ENCODE measurements around the gene ABCA9.

The ABCA9 gene

GRCh38 chr17:68942389-68942788 is 118.3 kb downstream of the ABCA9 start:
- H2AK5ac ChIP-seq (ENCODE audit: low read depth, low read length): no peak overlapping the region
- no peak overlapping the region for H2BK5ac ChIP-seq (ENCODE audit: low read length)
- no peak overlapping the region for H2BK15ac ChIP-seq (ENCODE audit: low read length)
- H3K4me3 ChIP-seq (ENCODE audit: low read length in 2 of 2): no peak overlapping the region
- H2BK12ac ChIP-seq (ENCODE audit: low read length): no peak overlapping the region
- H3K23ac ChIP-seq (ENCODE audit: low read depth, low read length, poor library complexity): no peak overlapping the region
- H2BK120ac ChIP-seq (ENCODE audit: low read depth, low read length): no peak overlapping the region
- H4K8ac ChIP-seq (ENCODE audit: low read depth, low read length): no peak overlapping the region
- DNase-seq (ENCODE audit: low spot score): no peak
- no peaks in the 10 kb centered on the region for H3K36me3 ChIP-seq (replicated peaks in 1 of 2; ENCODE audit: control insufficient read depth in 2 of 2, insufficient read depth in 2 of 2, low read length in 2 of 2)
- no peak overlapping the region for H3K14ac ChIP-seq (ENCODE audit: low read length)
- H3K27me3 ChIP-seq (ENCODE audit: control insufficient read depth in 3 of 3, insufficient read depth in 3 of 3, low read depth in 1 of 3, low read length in 3 of 3): no peaks in the 10 kb centered on the region
- no peak overlapping the region for H3K9ac ChIP-seq (ENCODE audit: low read depth, low read length, poor library complexity)
- no peak overlapping the region for H3K4ac ChIP-seq (ENCODE audit: low read length)
- no peak overlapping the region for H3K4me2 ChIP-seq (ENCODE audit: insufficient read depth, low read length, poor library complexity, severe bottlenecking)
- no peaks in the 10 kb centered on the region for H3K4me1 ChIP-seq (ENCODE audit: control insufficient read depth in 2 of 2, insufficient read depth in 1 of 2, low read depth in 1 of 2, low read length in 2 of 2)
- H3K9me3 ChIP-seq (replicated peaks in 1 of 2; ENCODE audit: control insufficient read depth in 2 of 2, insufficient read depth in 1 of 2, low read depth in 1 of 2, low read length in 2 of 2): no peaks in the 10 kb centered on the region
- WGBS, 2 donors (ENCODE audit: extremely low coverage in 2 of 2, insufficient read length in 2 of 2, insufficient replicate concordance in 1 of 2): no CpG with 5 or more reads among the region's 3 CpGs
- H3K27ac ChIP-seq (replicated peaks; ENCODE audit: low read length): no peak overlapping the region
- no peak overlapping the region for H4K91ac ChIP-seq (ENCODE audit: low read depth, low read length, poor library complexity)
- H3K18ac ChIP-seq (ENCODE audit: low read length): no peak overlapping the region
- H3K79me1 ChIP-seq (ENCODE audit: low read depth, low read length): no peaks in the 10 kb centered on the region
- H2AFZ ChIP-seq (ENCODE audit: low read length): no peak overlapping the region

DNA sequence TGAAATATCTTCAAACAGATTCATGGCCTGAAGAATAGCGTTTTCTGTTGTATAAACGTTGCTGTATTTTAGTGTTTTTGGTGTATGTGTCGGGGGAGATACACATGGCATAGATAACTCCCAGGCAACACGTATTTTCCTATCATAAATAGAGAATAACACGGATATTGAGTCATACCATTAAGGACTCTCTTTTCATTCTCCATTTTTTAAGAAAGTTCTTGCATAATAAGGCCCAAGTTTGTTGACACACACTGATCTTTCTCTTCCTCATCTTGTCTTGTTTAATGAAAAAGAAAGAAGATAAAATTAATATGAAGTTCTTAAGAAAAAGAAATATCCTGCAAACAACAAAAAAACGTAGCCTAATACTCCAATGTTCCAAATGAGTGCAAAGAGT is 119.0 kb downstream of the ABCA9 start:
- no peak for DNase-seq (ENCODE audit: low spot score)
- H2BK12ac ChIP-seq (ENCODE audit: low read length): no peak overlapping the region
- no peak overlapping the region for H2AFZ ChIP-seq (ENCODE audit: low read length)
- no peak overlapping the region for H4K8ac ChIP-seq (ENCODE audit: low read depth, low read length)
- no CpG with 5 or more reads among the region's 6 CpGs for WGBS, 2 donors (ENCODE audit: extremely low coverage in 2 of 2, insufficient read length in 2 of 2, insufficient replicate concordance in 1 of 2)
- H4K91ac ChIP-seq (ENCODE audit: low read depth, low read length, poor library complexity): no peak overlapping the region
- no peaks in the 10 kb centered on the region for H3K79me1 ChIP-seq (ENCODE audit: low read depth, low read length)
- H3K4ac ChIP-seq (ENCODE audit: low read length): no peak overlapping the region
- no peak overlapping the region for H2AK5ac ChIP-seq (ENCODE audit: low read depth, low read length)
- H2BK15ac ChIP-seq (ENCODE audit: low read length): no peak overlapping the region
- no peak overlapping the region for H3K23ac ChIP-seq (ENCODE audit: low read depth, low read length, poor library complexity)
- H3K27ac ChIP-seq (replicated peaks; ENCODE audit: low read length): no peak overlapping the region
- no peaks in the 10 kb centered on the region for H3K27me3 ChIP-seq (ENCODE audit: control insufficient read depth in 3 of 3, insufficient read depth in 3 of 3, low read depth in 1 of 3, low read length in 3 of 3)
- H3K14ac ChIP-seq (ENCODE audit: low read length): no peak overlapping the region
- H3K36me3 ChIP-seq (replicated peaks in 1 of 2; ENCODE audit: control insufficient read depth in 2 of 2, insufficient read depth in 2 of 2, low read length in 2 of 2): no peaks in the 10 kb centered on the region
- no peak overlapping the region for H3K9ac ChIP-seq (ENCODE audit: low read depth, low read length, poor library complexity)
- no peak overlapping the region for H3K4me3 ChIP-seq (ENCODE audit: low read length in 2 of 2)
- no peak overlapping the region for H2BK5ac ChIP-seq (ENCODE audit: low read length)
- no peak overlapping the region for H2BK120ac ChIP-seq (ENCODE audit: low read depth, low read length)
- no peak overlapping the region for H3K4me2 ChIP-seq (ENCODE audit: insufficient read depth, low read length, poor library complexity, severe bottlenecking)
- no peak overlapping the region for H3K18ac ChIP-seq (ENCODE audit: low read length)
- no peaks in the 10 kb centered on the region for H3K4me1 ChIP-seq (ENCODE audit: control insufficient read depth in 2 of 2, insufficient read depth in 1 of 2, low read depth in 1 of 2, low read length in 2 of 2)
- H3K9me3 ChIP-seq (replicated peaks in 1 of 2; ENCODE audit: control insufficient read depth in 2 of 2, insufficient read depth in 1 of 2, low read depth in 1 of 2, low read length in 2 of 2): no peaks in the 10 kb centered on the region

DNA sequence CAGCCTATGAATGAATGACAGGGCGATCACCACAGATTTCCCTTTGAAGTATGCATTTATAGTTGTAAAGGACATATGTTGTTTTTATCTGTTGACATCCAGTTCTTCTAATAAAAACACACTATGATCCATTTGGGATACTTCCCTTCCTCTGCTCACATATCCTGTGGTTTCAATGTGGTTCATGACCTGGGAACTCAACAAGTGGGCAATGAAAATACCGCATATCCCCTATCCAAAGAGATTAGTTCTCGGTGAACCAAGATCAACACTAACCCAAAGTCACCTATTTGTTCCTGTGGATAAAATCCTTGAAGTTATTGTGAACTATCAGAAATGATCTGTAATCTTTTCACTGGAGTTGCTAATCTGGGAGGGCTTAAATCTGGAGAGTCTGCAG is 121.5 kb downstream of the ABCA9 start:
- no CpG with 5 or more reads among the region's 3 CpGs for WGBS, 2 donors (ENCODE audit: extremely low coverage in 2 of 2, insufficient read length in 2 of 2, insufficient replicate concordance in 1 of 2)
- H3K27me3 ChIP-seq (ENCODE audit: control insufficient read depth in 3 of 3, insufficient read depth in 3 of 3, low read depth in 1 of 3, low read length in 3 of 3): no peaks in the 10 kb centered on the region
- H3K4ac ChIP-seq (ENCODE audit: low read length): no peak overlapping the region
- no peaks in the 10 kb centered on the region for H3K9me3 ChIP-seq (replicated peaks in 1 of 2; ENCODE audit: control insufficient read depth in 2 of 2, insufficient read depth in 1 of 2, low read depth in 1 of 2, low read length in 2 of 2)
- DNase-seq (ENCODE audit: low spot score): no peak
- no peak overlapping the region for H3K27ac ChIP-seq (replicated peaks; ENCODE audit: low read length)
- no peak overlapping the region for H2BK120ac ChIP-seq (ENCODE audit: low read depth, low read length)
- no peak overlapping the region for H3K14ac ChIP-seq (ENCODE audit: low read length)
- H3K18ac ChIP-seq (ENCODE audit: low read length): no peak overlapping the region
- no peaks in the 10 kb centered on the region for H3K79me1 ChIP-seq (ENCODE audit: low read depth, low read length)
- H4K91ac ChIP-seq (ENCODE audit: low read depth, low read length, poor library complexity): no peak overlapping the region
- H3K23ac ChIP-seq (ENCODE audit: low read depth, low read length, poor library complexity): no peak overlapping the region
- no peak overlapping the region for H2BK12ac ChIP-seq (ENCODE audit: low read length)
- H3K9ac ChIP-seq (ENCODE audit: low read depth, low read length, poor library complexity): no peak overlapping the region
- no peak overlapping the region for H2BK5ac ChIP-seq (ENCODE audit: low read length)
- no peak overlapping the region for H2AFZ ChIP-seq (ENCODE audit: low read length)
- no peak overlapping the region for H3K4me2 ChIP-seq (ENCODE audit: insufficient read depth, low read length, poor library complexity, severe bottlenecking)
- H2BK15ac ChIP-seq (ENCODE audit: low read length): no peak overlapping the region
- H3K4me1 ChIP-seq (ENCODE audit: control insufficient read depth in 2 of 2, insufficient read depth in 1 of 2, low read depth in 1 of 2, low read length in 2 of 2): no peaks in the 10 kb centered on the region
- no peak overlapping the region for H2AK5ac ChIP-seq (ENCODE audit: low read depth, low read length)
- no peak overlapping the region for H3K4me3 ChIP-seq (ENCODE audit: low read length in 2 of 2)
- peaks cover 0 to 4% of the 10 kb centered on the region in 2 donors for H3K36me3 ChIP-seq (replicated peaks in 1 of 2; ENCODE audit: control insufficient read depth in 2 of 2, insufficient read depth in 2 of 2, low read length in 2 of 2)
- no peak overlapping the region for H4K8ac ChIP-seq (ENCODE audit: low read depth, low read length)

DNA sequence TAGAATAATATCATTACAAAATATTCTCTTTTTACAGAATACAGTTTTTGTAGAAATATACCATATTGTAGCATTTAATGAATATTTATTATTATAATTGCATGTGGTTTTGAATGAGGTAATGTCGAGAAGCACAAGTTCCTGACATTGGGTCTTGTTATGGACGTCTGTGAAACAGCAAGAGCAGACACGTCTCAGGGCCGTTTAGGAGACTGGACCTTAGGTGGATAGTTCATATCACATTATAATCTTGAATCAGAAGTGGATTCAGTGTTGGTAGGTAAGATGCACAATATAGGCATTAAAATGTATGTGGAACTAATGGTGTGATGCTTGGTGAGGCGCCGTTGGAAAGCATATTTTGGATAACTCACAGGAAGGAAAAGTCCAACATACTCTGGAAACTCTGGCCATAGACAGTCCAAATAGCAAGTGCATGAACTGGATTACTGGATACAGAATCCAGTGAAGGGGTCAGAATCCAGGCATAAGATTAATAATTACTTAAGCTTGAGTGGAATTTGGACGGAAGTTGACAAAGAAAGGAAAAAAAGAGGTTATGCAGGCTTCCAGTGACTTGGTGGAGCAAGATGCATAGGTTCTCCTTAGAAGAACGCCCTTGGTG is 122.7 kb downstream of the ABCA9 start:
- Histone ChIP-seq H4K8ac (ENCODE audit: low read depth, low read length) (no peak overlapping the region), H2BK15ac (ENCODE audit: low read length) (no peak overlapping the region), H3K18ac (ENCODE audit: low read length) (no peak overlapping the region), H3K4me2 (ENCODE audit: insufficient read depth, low read length, poor library complexity, severe bottlenecking) (no peak overlapping the region), H4K91ac (ENCODE audit: low read depth, low read length, poor library complexity) (no peak overlapping the region), H2BK120ac (ENCODE audit: low read depth, low read length) (no peak overlapping the region), H2AK5ac (ENCODE audit: low read depth, low read length) (no peak overlapping the region), H3K79me1 (ENCODE audit: low read depth, low read length) (no peaks in the 10 kb centered on the region), H3K27ac (replicated peaks; ENCODE audit: low read length) (no peak overlapping the region), H3K14ac (ENCODE audit: low read length) (no peak overlapping the region), H3K27me3 (ENCODE audit: control insufficient read depth in 3 of 3, insufficient read depth in 3 of 3, low read depth in 1 of 3, low read length in 3 of 3) (no peaks in the 10 kb centered on the region), H3K36me3 (replicated peaks in 1 of 2; ENCODE audit: control insufficient read depth in 2 of 2, insufficient read depth in 2 of 2, low read length in 2 of 2) (peaks cover 0 to 4% of the 10 kb centered on the region in 2 donors), H3K4me3 (ENCODE audit: low read length in 2 of 2) (no peak overlapping the region), H2AFZ (ENCODE audit: low read length) (no peak overlapping the region), H3K9ac (ENCODE audit: low read depth, low read length, poor library complexity) (no peak overlapping the region), H3K9me3 (replicated peaks in 1 of 2; ENCODE audit: control insufficient read depth in 2 of 2, insufficient read depth in 1 of 2, low read depth in 1 of 2, low read length in 2 of 2) (no peaks in the 10 kb centered on the region), H3K4ac (ENCODE audit: low read length) (no peak overlapping the region), H3K4me1 (ENCODE audit: control insufficient read depth in 2 of 2, insufficient read depth in 1 of 2, low read depth in 1 of 2, low read length in 2 of 2) (no peaks in the 10 kb centered on the region), H2BK5ac (ENCODE audit: low read length) (no peak overlapping the region), H2BK12ac (ENCODE audit: low read length) (no peak overlapping the region), H3K23ac (ENCODE audit: low read depth, low read length, poor library complexity) (no peak overlapping the region)
- DNase-seq (ENCODE audit: low spot score): no peak
- WGBS, 2 donors (ENCODE audit: extremely low coverage in 2 of 2, insufficient read length in 2 of 2, insufficient replicate concordance in 1 of 2): no CpG with 5 or more reads among the region's 8 CpGs

Measured in neuronal stem cell (in vitro differentiated cells).